ENCODE measurements around the gene INHBC.

The INHBC gene

DNA sequence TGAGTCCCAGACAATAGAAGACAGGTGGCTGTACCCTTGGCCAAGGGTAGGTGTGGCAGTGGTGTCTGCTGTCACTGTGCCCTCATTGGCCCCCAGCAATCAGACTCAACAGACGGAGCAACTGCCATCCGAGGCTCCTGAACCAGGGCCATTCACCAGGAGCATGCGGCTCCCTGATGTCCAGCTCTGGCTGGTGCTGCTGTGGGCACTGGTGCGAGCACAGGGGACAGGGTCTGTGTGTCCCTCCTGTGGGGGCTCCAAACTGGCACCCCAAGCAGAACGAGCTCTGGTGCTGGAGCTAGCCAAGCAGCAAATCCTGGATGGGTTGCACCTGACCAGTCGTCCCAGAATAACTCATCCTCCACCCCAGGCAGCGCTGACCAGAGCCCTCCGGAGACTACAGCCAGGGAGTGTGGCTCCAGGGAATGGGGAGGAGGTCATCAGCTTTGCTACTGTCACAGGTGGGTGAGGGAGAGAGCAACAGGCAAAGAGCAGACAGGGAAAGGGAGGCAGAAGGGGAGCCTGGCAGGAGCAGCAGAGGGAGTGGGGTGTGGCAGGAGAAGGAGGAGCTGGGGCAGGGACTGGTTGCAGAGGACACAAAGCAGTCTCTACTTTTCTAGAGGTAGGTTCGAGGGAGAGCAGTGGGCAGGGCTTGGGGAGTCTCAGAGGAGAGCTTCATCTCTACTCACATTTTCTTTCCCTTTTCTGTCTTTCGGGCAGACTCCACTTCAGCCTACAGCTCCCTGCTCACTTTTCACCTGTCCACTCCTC, 21.0 kb downstream of the INHBC start:
- DNase-seq: no peak

DNA sequence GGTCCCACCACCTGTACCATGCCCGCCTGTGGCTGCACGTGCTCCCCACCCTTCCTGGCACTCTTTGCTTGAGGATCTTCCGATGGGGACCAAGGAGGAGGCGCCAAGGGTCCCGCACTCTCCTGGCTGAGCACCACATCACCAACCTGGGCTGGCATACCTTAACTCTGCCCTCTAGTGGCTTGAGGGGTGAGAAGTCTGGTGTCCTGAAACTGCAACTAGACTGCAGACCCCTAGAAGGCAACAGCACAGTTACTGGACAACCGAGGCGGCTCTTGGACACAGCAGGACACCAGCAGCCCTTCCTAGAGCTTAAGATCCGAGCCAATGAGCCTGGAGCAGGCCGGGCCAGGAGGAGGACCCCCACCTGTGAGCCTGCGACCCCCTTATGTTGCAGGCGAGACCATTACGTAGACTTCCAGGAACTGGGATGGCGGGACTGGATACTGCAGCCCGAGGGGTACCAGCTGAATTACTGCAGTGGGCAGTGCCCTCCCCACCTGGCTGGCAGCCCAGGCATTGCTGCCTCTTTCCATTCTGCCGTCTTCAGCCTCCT, 21.6 kb downstream of the INHBC start:
- peak in 1 of 4 experiments; percentile 15 for DNase-seq

DNA sequence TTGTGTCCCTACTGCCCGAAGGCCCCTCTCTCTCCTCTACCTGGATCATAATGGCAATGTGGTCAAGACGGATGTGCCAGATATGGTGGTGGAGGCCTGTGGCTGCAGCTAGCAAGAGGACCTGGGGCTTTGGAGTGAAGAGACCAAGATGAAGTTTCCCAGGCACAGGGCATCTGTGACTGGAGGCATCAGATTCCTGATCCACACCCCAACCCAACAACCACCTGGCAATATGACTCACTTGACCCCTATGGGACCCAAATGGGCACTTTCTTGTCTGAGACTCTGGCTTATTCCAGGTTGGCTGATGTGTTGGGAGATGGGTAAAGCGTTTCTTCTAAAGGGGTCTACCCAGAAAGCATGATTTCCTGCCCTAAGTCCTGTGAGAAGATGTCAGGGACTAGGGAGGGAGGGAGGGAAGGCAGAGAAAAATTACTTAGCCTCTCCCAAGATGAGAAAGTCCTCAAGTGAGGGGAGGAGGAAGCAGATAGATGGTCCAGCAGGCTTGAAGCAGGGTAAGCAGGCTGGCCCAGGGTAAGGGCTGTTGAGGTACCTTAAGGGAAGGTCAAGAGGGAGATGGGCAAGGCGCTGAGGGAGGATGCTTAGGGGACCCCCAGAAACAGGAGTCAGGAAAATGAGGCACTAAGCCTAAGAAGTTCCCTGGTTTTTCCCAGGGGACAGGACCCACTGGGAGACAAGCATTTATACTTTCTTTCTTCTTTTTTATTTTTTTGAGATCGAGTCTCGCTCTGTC, 22.3 kb downstream of the INHBC start:
- no peak for DNase-seq

DNA sequence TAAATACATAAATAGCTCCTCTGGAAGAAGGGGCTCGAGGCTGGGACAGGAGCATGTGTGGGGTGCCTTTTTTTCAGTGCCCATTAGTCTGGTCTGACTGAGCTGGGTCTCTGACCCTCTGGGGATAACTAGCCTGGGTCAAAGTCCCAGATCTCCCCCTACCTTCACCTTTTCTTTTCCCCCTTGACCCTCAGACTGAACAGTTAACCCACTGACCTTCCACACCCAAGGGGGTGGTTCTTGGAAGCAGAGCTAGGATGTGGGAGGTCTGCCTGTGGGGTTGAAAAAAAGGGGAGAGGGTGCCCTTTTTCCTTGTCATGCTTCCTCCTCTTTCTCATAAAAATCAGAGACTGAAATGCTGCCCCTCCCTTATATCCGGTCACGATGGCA, 24.1 kb downstream of the INHBC start:
- no peak for DNase-seq

DNA sequence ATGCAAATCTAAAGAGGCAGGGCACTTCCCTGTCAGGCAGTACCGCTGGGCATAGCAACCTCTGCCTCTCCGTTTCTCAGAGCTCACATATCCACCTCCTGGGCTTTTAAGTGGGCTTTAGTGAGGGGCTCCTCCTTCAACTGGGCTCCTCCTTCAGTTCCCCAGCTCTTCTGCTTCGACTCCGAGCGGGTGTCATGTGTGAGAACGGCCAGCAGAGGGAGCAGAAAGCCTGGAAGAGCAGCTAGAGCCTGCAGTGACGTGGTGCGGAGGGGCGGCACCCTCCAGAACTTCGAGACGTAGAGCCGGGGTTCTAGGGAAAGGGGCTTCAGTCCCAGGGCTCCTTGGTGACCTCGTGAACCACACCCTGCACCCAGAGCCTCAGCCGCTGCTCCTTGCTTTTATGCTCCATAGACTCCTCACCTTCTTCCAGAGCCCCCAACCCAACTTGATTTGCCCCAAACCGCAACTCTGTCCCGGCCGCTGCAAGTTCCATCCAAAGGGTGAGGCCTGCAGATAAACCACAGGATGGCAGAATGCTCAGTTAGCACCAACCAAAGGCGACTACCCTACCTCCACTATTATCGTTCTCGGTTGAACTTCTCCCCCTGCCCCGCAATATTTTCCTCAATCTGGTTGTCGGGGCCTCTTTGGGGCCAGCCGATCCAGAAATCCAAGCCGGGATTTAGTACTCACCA, 24.6 kb downstream of the INHBC start:
- DNase-seq: peak; percentile 73 to 83 (median 80)

DNA sequence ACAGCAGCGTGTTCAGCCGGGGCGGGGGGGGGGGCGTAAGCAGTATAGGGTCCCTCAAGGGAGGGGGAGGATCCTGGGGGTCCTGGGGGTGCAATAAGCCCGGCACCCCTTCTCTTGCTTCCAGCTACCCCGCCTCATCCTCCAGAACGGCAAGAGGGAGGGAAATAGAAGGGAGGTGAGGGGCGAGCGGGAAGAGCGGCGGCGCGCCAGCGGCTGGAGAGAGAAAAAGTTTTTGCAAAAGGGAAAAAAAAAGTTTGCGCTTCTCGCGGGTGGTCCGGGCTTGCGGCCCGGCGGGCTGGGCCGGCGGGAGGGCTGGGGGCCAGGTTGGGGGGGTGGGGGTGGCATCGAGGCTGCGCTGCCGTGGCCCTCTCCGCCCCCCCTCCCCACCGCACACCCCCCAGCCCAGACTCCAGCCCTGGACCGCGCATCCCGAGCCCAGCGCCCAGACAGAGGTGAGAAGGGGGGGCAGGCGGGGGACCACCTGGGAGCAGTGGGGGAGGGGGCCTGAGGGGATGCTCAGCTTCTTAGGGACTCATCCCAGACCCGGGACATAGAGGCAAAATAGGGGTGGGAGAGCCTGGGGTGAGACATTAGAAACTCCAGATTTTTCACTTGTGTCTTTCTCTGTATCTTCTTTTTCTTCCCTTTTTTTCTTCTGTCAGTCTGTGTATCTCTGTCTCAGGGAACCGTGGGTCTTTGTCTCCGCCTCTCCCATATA, 25.3 kb downstream of the INHBC start, which contains the start of gene GLI1:
GLI1 (plus strand) TSS at position 36 of the 718 bp plus-strand sequence. CDS start 3,907 bp downstream, outside the sequence.
- DNase-seq: no peak

DNA sequence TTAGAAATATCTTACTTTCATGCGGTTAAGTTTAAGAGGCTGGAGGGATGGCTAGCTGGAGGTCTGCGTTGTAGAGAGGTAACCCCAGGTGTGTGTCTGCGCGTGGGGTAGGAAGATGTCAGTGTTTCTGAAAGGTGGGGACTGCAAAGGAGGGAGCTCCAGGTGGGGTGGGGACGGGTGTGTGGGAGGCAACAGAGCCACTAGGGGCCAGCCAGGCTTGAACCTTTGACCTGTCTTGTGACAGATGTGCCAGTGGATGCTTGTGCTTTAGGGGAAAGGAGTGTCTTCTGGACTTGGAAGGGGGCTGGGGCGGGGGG, 25.8 kb downstream of the INHBC start:
- no peak for DNase-seq

DNA sequence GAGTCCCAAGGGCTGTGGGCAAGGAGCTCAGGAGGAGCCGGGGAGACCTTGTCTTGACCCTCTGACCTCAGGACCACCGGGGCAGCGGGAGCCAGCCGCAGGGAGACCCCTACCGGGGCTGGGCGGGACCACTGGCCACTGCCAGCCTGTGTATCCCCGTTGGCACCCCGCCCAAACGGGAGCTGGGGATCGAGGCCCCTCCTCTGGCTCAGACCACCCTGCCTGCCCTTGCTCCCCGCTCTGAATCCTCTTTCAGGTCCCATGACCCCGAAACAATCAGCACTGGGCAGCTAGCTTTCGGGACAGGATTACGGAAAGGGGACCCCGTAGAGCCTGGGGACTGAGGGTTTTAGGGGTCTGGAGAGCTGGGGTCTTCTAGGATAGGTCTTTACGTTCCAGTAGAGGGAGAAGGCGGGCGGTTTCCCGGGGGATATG, 26.3 kb downstream of the INHBC start:
- no peak for DNase-seq

DNA sequence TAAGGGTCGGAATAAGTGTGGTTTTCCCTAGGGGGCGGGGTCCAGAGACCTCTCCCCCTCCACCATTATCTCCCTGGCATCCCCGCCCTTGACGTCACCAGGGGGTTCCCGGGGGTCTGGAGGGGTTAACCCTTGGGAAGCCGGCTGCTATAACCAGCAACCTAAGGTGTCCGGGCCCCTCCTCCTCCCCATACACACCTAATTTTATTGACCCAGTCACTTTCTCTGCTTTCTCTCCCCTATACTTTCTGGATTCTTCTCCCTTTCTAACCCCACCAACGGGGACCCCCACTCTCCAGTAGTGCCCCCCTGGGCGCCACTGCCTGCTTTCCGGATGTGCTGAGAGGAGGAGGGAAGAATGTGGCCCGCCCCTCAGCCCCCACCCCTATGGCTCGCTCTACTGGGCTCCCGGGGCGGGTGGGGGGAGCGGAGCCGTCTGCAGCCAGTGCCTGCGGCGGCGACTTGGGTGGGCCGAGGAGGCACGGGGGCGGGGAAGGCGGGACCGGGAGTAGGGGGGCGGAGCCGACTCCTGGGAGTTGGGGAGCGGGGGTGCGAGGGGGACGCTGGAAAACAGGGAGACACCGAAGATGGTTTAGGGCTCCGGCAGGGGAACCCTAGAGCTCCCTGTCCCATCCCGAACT, 26.8 kb downstream of the INHBC start:
- DNase-seq: peak in 1 of 4 experiments; percentile 15

DNA sequence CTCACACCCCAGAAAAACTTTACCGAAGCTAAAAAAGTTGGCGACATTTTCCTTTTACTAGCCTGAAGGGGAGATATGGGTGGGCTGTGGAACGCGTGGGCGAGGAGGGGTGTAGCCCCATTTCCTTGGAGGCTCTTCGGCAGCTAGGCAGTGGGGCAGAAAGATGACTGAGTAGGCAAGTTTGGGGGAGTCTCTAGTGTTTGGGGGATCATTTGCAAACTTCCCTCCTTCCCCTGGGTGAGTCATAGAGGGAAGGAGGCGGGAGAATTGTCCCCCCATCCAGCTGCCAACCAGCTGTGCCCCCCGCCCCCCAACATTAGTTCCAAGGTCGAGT, 27.3 kb downstream of the INHBC start:
- no peak for DNase-seq

DNA sequence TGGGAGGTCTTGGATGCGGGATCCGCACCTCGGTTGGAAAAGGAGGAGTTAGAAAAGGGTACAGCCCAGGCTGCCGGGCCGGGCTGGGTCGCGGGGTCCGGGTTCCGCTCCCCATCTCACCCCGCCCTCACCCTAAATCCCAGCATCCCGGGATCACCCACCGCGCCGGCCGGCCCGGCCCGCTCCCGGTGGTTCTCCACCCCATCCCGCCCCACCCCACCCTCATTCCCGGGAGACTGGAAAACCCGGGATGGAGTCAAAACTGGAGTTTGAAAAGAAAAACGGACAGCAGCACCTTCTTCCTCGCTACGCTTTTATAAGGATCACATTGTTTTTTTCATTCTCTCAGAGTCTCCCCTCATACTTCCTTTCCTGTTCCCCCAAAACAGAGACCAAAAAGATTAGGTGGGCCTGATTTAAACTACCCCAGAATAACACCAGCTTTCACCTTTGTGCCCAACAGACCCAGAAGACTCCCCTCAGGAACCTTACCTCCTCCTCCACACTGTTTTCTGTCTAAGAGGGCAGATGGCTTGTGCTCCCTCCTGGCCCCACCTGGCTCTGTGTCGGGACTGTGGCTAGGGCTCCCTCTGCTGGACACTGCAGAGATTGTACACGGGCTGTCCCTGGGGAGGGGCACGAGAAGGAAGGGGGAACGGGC, 27.8 kb downstream of the INHBC start:
- DNase-seq: peak; percentile 59 to 79 (median 75)

DNA sequence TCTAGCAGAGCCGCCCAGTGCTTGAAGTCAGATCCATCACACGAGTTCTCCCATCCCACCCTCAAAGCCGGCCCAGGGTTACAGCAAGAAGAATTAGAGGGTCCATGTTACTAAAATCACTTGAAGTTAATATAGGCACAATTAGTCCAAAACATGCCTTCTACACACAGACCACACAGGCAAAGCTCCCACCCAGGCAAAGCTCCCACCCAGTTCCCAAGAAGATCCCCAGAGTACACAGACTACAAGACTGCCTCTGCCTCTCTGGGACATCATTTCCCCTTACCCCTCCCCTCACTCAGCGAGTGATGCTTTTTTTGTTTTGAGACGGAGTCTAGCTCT, 28.3 kb downstream of the INHBC start:
- no peak for DNase-seq

DNA sequence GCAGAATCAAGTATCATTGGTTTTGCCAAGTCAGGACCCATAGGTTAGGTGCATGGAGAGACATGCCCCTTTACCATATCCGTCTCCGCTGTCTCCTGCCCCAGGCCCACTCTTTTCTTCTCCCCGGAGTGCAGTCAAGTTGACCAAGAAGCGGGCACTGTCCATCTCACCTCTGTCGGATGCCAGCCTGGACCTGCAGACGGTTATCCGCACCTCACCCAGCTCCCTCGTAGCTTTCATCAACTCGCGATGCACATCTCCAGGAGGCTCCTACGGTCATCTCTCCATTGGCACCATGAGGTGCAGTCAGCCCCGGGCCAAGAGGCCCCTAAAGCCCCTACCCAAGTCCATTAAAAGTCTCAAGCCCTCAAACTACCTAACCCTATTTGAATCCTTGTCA, 30.0 kb downstream of the INHBC start:
- DNase-seq: no peak

DNA sequence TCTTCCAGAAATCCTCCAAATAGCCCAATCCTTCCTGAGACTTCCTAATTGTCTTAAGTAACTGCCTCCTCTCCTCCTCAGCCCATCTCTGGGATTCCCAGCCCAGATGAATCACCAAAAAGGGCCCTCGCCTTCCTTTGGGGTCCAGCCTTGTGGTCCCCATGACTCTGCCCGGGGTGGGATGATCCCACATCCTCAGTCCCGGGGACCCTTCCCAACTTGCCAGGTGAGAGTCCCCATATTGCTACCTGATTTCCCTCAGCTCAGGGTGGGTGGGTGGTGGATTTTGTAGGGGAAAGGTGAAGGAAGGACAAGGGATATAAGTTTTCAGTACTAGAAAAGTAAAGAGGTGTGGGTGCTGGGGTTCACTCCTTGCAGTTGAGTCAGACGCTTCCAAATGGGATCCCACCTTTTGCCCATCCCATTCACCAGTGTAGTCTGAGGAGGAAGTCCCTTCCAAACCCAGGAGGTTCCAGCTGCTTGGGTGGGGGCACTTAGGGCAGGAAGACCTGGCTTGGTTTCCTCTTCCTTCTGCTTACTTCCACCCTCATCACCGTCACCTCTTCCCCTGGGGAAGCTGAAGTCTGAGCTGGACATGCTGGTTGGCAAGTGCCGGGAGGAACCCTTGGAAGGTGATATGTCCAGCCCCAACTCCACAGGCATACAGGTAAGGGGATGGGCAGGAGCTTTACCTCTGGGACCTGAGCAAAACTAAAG, 30.6 kb downstream of the INHBC start:
- DNase-seq: no peak

DNA sequence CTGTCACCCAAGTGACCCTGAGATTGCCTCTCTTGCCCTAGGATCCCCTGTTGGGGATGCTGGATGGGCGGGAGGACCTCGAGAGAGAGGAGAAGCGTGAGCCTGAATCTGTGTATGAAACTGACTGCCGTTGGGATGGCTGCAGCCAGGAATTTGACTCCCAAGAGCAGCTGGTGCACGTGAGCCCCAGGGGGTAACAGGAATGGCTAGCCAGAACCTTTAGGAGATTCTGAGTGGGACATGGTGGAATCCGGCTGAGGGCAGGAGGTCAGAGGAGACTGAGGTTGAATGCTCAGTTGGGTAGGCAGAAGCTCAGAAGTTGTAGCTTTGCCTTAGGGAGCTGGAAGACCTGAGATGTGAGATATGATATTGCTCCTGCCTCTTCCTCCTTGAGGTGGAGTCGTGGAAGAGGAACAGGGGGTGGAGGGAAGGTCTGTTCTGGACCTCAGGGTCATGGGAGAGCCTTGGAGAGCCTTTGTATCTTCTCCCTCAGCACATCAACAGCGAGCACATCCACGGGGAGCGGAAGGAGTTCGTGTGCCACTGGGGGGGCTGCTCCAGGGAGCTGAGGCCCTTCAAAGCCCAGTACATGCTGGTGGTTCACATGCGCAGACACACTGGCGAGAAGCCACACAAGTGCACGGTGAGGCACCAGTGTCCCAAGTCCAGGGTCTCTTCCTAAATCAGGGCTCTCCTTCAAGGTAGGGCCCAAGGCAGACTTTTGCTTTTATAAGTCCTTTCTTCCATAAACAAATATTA, 31.3 kb downstream of the INHBC start:
- DNase-seq: no peak

DNA sequence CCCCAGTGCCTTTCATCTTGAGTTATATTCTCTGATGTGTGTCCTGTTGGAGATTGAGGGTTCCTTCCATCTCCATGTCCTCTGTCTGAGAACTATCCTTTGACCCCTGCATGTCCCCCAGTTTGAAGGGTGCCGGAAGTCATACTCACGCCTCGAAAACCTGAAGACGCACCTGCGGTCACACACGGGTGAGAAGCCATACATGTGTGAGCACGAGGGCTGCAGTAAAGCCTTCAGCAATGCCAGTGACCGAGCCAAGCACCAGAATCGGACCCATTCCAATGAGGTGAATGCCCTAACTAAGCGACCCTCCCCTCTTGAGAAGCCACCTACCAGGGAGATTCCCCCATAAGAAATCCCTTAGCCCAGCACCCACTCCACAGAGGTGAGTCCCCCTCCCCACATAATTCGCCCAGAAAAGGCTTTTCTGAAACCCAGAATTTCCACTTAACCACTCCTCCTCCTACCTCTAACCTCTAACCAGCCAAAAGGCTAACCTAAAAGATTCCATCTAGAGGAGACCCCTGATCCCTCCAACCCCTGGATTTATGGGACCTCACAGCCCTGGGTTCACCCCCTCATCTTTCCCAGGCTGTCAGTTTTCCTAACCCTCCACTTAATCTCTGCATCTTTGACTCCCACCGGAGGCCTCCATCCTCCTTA, 32.8 kb downstream of the INHBC start:
- no peak for DNase-seq

DNA sequence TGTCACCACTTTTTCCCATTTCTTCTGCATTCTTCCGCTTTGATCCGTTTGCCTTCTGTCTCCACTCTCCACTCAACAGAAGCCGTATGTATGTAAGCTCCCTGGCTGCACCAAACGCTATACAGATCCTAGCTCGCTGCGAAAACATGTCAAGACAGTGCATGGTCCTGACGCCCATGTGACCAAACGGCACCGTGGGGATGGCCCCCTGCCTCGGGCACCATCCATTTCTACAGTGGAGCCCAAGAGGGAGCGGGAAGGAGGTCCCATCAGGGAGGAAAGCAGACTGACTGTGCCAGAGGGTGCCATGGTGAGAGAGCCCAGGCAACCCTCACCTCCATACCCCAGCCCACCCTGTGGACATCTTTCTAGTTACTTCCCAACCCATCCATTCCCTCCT, 33.3 kb downstream of the INHBC start:
- no peak for DNase-seq

DNA sequence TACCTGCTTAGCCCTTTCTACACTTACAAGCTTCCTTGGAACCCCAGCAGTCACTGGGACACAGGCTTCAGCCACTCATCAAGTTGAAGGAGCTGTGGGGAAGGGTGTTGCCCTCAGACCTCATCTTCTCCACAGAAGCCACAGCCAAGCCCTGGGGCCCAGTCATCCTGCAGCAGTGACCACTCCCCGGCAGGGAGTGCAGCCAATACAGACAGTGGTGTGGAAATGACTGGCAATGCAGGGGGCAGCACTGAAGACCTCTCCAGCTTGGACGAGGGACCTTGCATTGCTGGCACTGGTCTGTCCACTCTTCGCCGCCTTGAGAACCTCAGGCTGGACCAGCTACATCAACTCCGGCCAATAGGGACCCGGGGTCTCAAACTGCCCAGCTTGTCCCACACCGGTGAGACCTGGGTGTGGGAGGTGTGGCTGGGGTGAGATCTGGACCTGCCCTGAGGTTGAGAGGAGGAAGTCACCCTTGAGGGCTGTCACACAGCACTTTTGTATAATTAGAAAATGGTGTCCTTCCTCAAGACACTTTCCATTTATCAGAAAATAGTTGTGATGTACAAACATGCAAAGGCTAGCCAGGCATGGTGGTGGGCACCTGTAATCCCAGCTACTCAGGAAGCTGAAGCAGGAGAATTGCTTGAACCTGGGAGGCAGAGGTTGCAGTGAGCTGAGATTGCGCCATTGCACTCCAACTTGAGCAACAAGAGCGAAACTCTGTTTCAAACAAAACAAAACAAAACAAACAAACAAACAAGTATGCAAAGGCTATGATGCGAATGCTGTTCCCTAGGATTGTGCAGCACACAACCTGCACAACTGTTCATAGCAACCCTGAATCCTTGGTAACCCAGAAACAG, 34.9 kb downstream of the INHBC start:
- no peak for DNase-seq

Measured in activated naive CD4-positive, alpha-beta T cell (primary cell).